ENCODE results near the gene FUT2.
A peak's percentile ranks its signal among the peaks of the same experiment; 100 is the strongest.

GRCh38 chr19:48741129-48741999 lies 45.6 kb downstream of the FUT2 start:
- TF ChIP-seq CTCF (IDR thresholded peaks at IDR 0.05; ENCODE audit: low read depth, low read length) (no peak), POLR2A (IDR thresholded peaks at IDR 0.05; ENCODE audit: extremely low read depth, insufficient read length) (peak; percentile 33)
